Heart left ventricle (tissue), 16 donors: ENCODE results near the gene TMIGD1. TPM values are rescaled to one million over a fixed set of nuclear protein-coding genes. Genes with fewer than 3 reads are reported as not detected.

Experiments used
- ATAC-seq, 4 donors: fragments of 200-7000 bp; cut with Tn5 transposase; one replicate each; pipeline ENCODE4 v1.9.1; 2020 to 2022; ENCODE audit warnings: moderate library complexity in 4 of 4, mild to moderate bottlenecking in 3 of 4, moderate number of reproducible peaks in 1 of 4
- DNase-seq, 5 donors: peaks; one replicate each; pipeline ENCODE4 v3.0.0-alpha.2; 2020
- H3K27ac ChIP-seq, 12 donors: fragments of 200-600 bp; sonication (generic) in 4 of 12; one replicate each; pipeline versions ENCODE4 v1.5.0 to v1.8.0; 2016 to 2022; ENCODE audit warnings: mild to moderate bottlenecking in 2 of 12
- H3K27me3 ChIP-seq, 9 donors: fragments of 200-600 bp; sonication (generic) in 2 of 9; one replicate each; pipeline versions ENCODE4 v1.5.1 to v1.8.0; 2016 to 2022; ENCODE audit warnings: mild to moderate bottlenecking in 3 of 9
- H3K36me3 ChIP-seq, 9 donors: fragments of 200-600 bp; sonication (generic) in 2 of 9; one replicate each; pipeline versions ENCODE4 v1.5.0 to v1.8.0; 2018 to 2022; ENCODE audit warnings: mild to moderate bottlenecking in 2 of 9
- H3K4me1 ChIP-seq, 12 donors: fragments of 200-600 bp; sonication (generic) in 4 of 12; one replicate each; pipeline versions ENCODE4 v1.5.0 to v1.8.0; 2016 to 2022; ENCODE audit warnings: mild to moderate bottlenecking in 3 of 12
- H3K4me3 ChIP-seq, 12 donors: fragments of 200-600 bp; sonication (generic) in 4 of 12; one replicate each; pipeline versions ENCODE4 v1.5.0 to v1.8.0; 2017 to 2022; ENCODE audit warnings: mild to moderate bottlenecking in 9 of 12, moderate library complexity in 4 of 12
- H3K9me3 ChIP-seq, 12 donors: fragments of 200-600 bp; sonication (generic) in 4 of 12; one replicate each; pipeline versions ENCODE4 v1.5.0 to v1.8.0; 2016 to 2022; ENCODE audit warnings: mild to moderate bottlenecking in 1 of 12
- CTCF ChIP-seq, 12 donors: fragments of 200-600 bp; sonication (generic) in 4 of 12; IDR thresholded peaks; one replicate each; pipeline versions ENCODE4 v1.5.0 to v1.8.0; 2018 to 2022; ENCODE audit warnings: antibody characterized with exemption in 12 of 12, mild to moderate bottlenecking in 5 of 12
- POLR2A ChIP-seq, 2 donors: fragments of 450-650 bp; IDR thresholded peaks; one replicate each; pipeline ENCODE4 v1.6.1; 2017; ENCODE audit warnings: antibody characterized with exemption in 2 of 2, mild to moderate bottlenecking in 2 of 2, moderate library complexity in 2 of 2
- WGBS, 4 donors: extraction: QIAGEN DNeasy Blood & Tissue Kit in 2 of 4; methylation state at CpG; one replicate each; pipeline versions ENCODE4 v1.1.5 to v1.1.7; 2013 to 2018; 5-methylcytosine and 5-hydroxymethylcytosine counted together
- intact Hi-C, 10 donors: fragments of 100-400 bp; cut with DNase I; formaldehyde crosslinking; loops; one replicate each; pipeline versions ENCODE4 v1.11.1 to v1.14.2; 2022
- polyA plus RNA-seq, 2 donors: library from polyadenylated mRNA; stranded (reverse); fragments of 200-250 nt; gene quantifications; one replicate each; pipeline ENCODE4 v1.2.3, GENCODE V29; 2013
- total RNA-seq, 9 donors: library from RNA; depleted of rRNA in 2 of 9; stranded (reverse); fragments of >200 nt in 2 of 9; fragmentation: NEBNext Ultra II Directional in 3 of 9; extraction: Animal tissue kit (Norgen Biotek cat#: 25700) in 3 of 9; gene quantifications; one replicate each; pipeline versions ENCODE4 v1.1.0 to v1.2.4, GENCODE V29; 2016 to 2023
- donor health status: ischemic (EF 13 %, LVEDD 7.1; RV severe dilation, severe dysfunction).
- donor health status: healthy with polysubstance abuse.
- donor health status: DM: no; HTN: yes; CAD: no.
- donor health status: DM: no; HTN: no; CAD: no.
- donor health status: ischemic (EF 25% LVEDD 6.9; RV normal size, moderate dysfunction).
- donor health status: ischemic (EF 25% LVEDD 5.7; RV mildly dilated, moderate dysfunction).
- donor health status: healthy.
- donor health status: DM: yes; HTN: yes; CAD: no.
- donor health status: ischemic (EF 35%, LVEDD 5.7; RV mildly dilated, moderate dysfunction).
- donor health status: nonischemic (EF 11% LVEDD 7.7; RV severe dilation, severe dysfunction).
- donor health status: DM: yes; HTN: yes; CAD: no.
- donor health status: PGD.
- donor health status: ischemic (EF 29% LVEDD 5.4; RV normal size, mild dysfunction).
- donor health status: nonischemic (EF 23%, LVEDD 6.1; RV moderate dilation, normal function).

Gene TMIGD1
- total and polyA plus RNA-seq, 11 donors: not detected

GRCh38 chr17:30312226-30312625, 21.6 kb downstream of the TMIGD1 start:
- Histone ChIP-seq H3K27ac (no peak overlapping the region), H3K4me1 (no peaks in the 10 kb centered on the region), H3K4me3 (no peak overlapping the region), H3K36me3 (no peaks in the 10 kb centered on the region), H3K27me3 (no peaks in the 10 kb centered on the region), H3K9me3 (no peaks in the 10 kb centered on the region)
- 76 to 86% (median 82%) methylated on average over 2 of the region's 2 CpGs for WGBS, 4 donors
- no peak for ATAC-seq
- intact Hi-C loops: no loop called here
- TF ChIP-seq CTCF (IDR thresholded peaks at IDR 0.05) (no peak), POLR2A (IDR thresholded peaks at IDR 0.05) (no peak)
- DNase-seq: no peak

DNA sequence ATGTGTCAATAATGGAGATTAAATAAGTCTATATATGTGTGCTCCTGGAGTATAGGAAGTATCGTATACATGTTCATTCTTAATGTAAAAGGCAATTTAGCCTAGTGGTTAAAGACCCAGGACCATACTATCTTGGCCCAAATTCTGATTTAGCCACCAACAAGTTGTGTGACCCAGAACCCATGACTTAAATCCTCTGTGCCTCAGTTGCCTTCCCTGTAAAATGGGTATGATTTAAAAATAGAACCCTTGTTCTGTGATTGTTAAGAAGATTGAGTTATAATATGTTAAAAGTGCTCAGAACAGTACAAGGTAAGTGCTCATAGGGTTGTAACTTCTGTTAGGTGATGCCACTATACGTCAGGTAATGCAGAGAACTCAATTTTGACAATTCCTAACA, 23.3 kb downstream of the TMIGD1 start:
- Histone ChIP-seq H3K27ac (no peak overlapping the region), H3K27me3 (no peaks in the 10 kb centered on the region), H3K4me1 (no peaks in the 10 kb centered on the region), H3K36me3 (no peaks in the 10 kb centered on the region), H3K9me3 (no peaks in the 10 kb centered on the region), H3K4me3 (no peak overlapping the region)
- intact Hi-C loops: no loop called here
- DNase-seq (no peak), ATAC-seq (no peak)
- 95 to 98% (median 97%) methylated on average over 2 of the region's 2 CpGs for WGBS, 4 donors
- no peak for TF ChIP-seq POLR2A (IDR thresholded peaks at IDR 0.05)
- TF ChIP-seq CTCF (IDR thresholded peaks at IDR 0.05): no peak

DNA sequence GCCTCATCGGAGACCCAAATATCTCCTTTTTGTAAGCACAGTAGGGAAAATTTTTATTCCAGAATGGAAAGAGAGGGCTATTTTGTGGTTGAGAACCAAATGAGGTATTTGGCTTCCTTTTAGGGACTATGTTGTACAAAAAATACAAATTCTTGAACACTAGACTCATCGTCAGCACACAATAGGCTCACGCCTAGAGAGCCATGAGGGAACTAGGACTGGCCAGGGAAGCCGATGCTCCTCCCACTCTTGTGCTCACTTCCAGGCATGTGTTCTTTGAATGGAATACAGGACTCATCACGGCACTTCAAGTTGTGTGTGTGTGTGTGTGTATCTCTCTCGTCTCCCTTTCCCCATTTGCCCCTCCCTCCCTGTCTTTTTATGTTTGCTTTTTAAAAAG, 24.3 kb downstream of the TMIGD1 start:
- H3K36me3 ChIP-seq: no peaks in the 10 kb centered on the region
- H3K4me3 ChIP-seq: no peak overlapping the region
- H3K9me3 ChIP-seq: no peaks in the 10 kb centered on the region
- no peaks in the 10 kb centered on the region for H3K27me3 ChIP-seq
- intact Hi-C loops: no loop called here
- TF ChIP-seq POLR2A (IDR thresholded peaks at IDR 0.05): no peak
- TF ChIP-seq CTCF (IDR thresholded peaks at IDR 0.05): no peak
- H3K27ac ChIP-seq: no peak overlapping the region
- DNase-seq (no peak), ATAC-seq (no peak)
- 87 to 93% (median 90%) methylated on average over 6 of the region's 6 CpGs for WGBS, 4 donors
- no peaks in the 10 kb centered on the region for H3K4me1 ChIP-seq

GRCh38 chr17:30308406-30308805, 25.5 kb downstream of the TMIGD1 start:
- WGBS, 4 donors: 84 to 90% (median 86%) methylated on average over 2 of the region's 2 CpGs
- intact Hi-C loops: no loop called here

More at GRCh38 chr17:30308406-30308805, 25.5 kb downstream of the TMIGD1 start:
- H3K4me1 ChIP-seq: no peaks in the 10 kb centered on the region
- H3K4me3 ChIP-seq: no peak overlapping the region
- DNase-seq (no peak), ATAC-seq (no peak)
- no peaks in the 10 kb centered on the region for H3K36me3 ChIP-seq
- TF ChIP-seq POLR2A (IDR thresholded peaks at IDR 0.05): no peak
- TF ChIP-seq CTCF (IDR thresholded peaks at IDR 0.05): no peak
- no peaks in the 10 kb centered on the region for H3K27me3 ChIP-seq
- no peaks in the 10 kb centered on the region for H3K9me3 ChIP-seq
- no peak overlapping the region for H3K27ac ChIP-seq
